Brain pericyte (primary cell): ENCODE results near the gene CYP17A1.
"Not testable (repeated sequence)": the region's sequence is repeated elsewhere in the genome, so short reads cannot be mapped to it uniquely, and the experiment has no call there.

Source experiments
- DNase-seq: peaks from one replicate; pipeline ENCODE4 v3.0.0-alpha.2; 2012; ENCODE audit warnings: low read depth, low spot score

CYP17A1 gene

GRCh38 chr10:102837230-102837721 lies at the start of gene CYP17A1:
Gene CYP17A1, minus strand, starts transcription at chr10:102837413. Its CDS starts 52 bp downstream, at chr10:102837361.
- no peak for DNase-seq

GRCh38 chr10:102880256-102880655 lies 43.0 kb upstream of the CYP17A1 start:
- DNase-seq, result no peak

DNA sequence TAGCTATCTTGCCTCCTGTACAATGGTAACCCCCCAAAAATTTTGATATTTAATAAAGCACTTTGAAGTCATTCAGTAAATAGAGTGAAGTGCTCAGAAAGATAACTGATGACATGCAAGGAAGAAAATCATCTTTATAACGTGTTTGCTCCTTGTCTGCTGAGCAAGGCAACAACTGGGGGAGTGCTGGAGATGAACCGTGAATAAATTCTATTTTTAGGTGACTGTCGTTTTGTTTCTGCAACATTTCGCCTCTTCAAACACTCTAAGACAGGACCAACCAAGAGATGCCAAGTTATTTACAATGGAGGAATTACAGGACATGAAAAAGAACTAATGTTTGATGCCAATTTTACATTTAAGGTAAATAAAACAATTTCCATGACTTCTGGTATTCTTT lies 41.4 kb upstream of the CYP17A1 start:
- DNase-seq, result no peak

GRCh38 chr10:102876747-102877153 lies 39.5 kb upstream of the CYP17A1 start:
- no peak for DNase-seq

GRCh38 chr10:102872163-102872562 lies 35.0 kb upstream of the CYP17A1 start:
- no peak for DNase-seq

DNA sequence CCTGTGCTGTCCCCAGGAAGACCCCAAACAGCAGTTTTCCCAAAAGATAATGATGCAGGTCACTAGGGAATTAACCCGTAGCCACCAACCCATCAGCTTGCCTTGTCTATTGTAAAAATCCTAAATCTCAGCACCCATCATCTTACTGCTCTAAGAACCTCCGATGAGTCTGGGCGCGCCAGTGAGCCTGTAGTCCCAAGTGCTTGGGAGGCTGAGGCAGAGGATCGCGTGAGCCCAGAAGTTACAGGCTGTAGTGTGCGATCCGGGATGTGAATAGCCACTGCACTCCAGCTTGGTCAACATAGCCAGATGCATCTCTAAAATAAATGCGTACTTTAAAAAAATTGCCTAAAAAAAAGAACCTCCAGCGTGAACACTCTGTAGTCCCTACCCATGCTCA lies 33.0 kb upstream of the CYP17A1 start:
- DNase-seq, result no peak

DNA sequence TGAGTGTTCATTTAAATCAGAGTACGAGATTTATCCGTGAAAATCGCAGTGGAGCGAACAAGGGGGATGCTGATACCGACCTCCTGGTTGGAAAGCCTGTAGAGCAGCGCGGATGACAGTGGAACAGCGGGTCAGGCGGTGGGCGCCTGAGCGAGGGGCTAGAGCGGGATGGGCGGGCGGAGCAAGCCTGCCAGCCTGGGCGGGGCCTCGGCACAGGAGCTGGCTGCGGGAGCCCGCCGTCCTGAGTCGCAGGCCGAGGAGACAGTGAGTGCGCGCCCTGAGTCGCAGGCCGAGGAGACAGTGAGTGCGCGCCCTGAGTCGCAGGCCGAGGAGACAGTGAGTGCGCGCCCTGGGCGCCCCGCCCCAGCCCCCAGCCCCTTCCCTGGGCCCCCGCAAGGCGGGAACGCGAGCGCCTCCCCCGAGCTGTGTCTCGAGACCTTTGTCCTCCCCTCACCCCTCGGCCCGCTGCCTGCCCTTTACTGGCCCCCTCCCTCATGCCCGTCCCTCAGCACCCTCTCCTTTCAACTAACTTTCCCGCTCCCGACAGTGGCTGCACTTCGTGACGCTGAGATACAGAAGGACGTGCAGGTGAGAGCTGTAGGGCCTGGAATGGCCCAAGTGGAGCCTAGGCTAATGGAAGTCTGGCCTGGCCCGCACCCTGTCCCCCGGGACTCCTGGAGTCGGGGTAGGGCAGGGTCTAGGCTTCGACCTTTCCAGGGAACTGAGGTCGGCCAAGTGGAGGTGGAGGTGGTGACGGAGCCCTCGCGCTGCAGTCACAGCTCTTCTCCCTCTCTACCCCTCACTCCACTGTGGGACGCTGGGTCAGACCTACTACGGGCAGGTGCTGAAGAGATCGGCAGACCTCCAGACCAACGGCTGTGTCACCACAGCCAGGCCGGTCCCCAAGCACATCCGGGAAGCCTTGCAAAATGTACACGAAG lies 32.3 kb upstream of the CYP17A1 start, which contains the start of gene AS3MT:
Gene AS3MT (plus strand): TSS at position 213 of the 941 bp plus-strand sequence. CDS start 123 bp downstream, at position 336.
- no peak for DNase-seq

- DNase-seq, result no peak
These were observed 31.7 kb upstream of the CYP17A1 start for GRCh38 chr10:102868911-102869257.

DNA sequence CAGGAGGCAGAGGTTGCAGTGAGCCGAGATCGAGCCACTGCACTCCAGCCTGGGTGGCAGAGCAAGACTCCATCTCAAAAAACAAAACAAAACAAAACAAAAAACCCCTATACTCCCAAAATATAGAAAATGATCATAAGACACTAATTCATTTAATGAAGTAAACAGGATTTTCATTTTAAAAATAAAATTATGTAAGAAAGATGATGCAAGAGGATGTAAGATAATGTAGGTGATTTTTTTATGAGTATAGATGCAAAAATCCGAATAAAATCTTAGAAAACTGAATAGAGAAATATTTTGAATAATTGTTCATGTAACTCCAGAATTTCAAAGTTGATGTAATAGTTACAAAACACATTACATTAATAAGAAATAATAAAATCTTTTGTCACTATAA lies 28.4 kb upstream of the CYP17A1 start:
- no peak for DNase-seq

- no peak for DNase-seq
These were observed 26.4 kb upstream of the CYP17A1 start for GRCh38 chr10:102863660-102864059.

DNA sequence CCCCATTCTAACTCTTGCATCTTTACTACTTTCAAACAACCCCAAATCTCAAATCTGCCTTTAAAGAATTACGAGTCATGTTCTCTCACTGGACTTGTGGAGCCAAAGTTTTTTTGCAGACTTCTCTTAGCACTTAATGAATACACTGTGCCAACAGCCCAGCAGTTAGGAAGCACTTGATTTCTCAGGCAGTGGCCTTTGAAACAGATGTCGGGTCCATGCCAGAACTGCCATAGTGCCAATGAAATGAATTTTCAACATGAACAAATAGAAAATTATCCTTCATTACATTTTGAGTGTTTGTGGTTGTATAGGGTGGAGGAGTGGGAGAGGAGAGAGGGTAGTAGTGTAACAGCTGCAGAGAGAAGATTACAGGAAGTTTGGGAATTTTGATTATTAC lies 22.7 kb upstream of the CYP17A1 start:
- no peak for DNase-seq

GRCh38 chr10:102856758-102857424 lies 19.7 kb upstream of the CYP17A1 start:
- no peak for DNase-seq

GRCh38 chr10:102855731-102856436 lies 18.7 kb upstream of the CYP17A1 start:
- DNase-seq, result peak; percentile 86

GRCh38 chr10:102853237-102853636 lies 16.0 kb upstream of the CYP17A1 start:
- DNase-seq, result not testable (repeated sequence)

DNA sequence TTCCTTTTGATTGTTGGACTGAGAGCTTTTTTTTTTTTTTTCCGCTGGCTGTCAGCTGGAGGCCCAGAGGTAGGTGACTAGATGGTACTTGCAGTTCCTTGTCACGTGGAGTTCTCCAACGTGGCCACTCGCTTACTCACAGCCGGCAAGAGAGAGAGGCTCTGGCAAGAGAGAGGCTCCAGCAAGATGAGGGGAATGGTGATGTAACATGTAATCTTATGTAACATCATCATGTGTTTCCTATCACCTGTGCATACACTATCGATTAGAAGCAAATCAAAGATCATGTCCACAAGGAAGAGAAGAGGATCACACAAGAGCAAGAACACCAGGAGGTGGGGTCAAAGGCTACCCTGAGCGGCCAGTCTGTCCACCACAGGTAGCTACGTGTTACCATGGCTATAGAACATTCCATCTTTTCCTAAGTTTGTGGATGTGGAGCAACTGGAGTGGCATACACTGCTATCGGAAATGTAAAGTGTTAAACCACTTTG lies 12.9 kb upstream of the CYP17A1 start:
- DNase-seq, result no peak

DNA sequence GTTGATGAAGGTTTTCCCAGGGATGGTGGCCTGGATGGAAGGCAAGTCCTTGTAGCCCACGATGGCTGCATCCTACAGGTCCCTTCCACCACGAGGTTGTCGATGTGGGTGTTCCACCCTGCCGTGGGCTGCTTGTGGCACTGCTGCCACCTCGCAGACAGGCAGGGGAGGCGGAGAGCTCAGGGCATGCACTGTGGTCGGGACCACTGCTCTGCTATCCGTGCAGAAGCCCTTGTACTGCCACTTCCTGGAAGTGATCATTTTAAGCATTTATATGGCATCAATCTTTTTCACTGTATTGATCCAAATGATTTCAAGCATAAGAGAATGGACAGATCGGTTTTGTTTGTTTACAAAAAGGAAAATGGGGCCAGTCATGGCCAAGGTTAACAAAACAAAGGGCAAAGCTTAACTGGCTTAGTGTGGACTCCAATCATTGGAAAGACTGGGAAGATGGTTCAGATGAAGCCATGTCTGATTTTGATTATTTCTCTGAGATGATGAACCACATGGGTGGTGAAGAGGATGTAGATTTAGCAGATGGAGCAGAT lies 8.2 kb upstream of the CYP17A1 start:
- DNase-seq, result no peak

DNA sequence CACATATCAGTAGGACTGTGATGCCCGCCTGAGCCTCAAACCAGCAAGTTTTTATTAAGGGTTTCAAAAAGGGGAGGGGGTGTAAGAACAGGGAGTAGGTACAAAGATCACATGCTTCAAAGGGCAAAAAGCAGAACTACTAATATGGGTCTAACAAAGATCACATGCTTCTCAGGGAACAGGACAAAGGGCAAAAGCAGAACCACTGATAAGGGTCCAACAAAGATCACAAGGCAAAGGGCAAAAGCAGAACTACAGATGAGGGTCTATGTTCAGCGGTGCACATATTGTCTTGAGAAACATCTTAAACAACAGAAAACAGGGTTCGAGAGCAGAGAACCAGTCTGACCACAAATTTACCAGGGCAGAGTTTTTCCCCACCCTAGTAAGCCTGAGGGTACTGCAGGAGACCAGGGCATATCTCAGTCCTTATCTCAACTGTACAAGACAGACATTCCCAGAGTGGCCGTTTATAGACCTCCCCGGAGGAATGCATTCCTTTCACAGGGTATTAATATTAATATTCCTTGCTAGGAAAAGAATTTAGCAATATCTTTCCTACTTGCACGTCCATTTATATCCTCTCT lies 7.1 kb upstream of the CYP17A1 start:
- DNase-seq, result not testable (repeated sequence)

DNA sequence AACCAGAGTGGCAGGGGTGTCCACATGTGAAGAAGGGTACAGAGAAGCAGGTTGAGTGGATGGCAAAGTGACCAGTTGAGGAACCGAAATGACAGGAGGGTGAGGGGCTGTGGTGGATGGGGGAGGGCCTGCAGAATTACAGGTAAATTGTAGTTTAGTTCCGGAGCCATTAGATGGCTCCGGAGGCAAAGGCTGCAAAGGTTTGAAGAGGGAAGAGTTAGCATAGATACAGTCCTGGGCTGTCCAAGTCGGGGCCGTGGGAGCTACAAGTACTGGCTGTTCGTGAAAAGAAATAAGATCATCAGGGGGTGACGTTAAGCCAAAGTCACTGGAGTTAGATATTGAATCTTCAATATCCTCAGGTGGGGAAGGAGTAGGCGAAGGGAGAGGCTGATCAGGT lies 5.9 kb upstream of the CYP17A1 start:
- not testable (repeated sequence) for DNase-seq

DNA sequence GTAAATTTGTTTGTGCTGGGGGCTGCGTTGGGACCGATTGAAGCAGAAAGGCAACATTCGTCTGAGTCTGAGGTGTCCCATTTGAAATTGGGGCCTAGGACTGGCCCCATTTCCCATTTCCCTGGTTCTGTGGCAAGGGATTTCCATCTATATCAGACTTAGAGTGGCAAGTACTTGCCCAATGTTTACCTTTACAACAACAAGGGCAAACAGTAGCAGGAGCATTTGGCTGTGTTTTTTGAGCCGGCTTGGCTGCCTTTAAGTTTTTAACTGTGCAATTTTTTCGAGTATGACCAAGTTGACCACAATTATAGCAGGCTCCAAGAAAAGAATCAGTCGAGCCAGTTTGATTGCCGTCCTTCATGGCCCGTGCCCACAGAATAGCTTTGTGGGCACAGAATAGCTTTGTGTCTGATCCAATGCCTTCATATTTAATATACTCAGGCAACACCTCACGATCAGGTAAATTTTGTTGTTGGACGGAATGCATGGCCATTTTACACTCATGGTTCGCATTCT lies 4.7 kb upstream of the CYP17A1 start:
- no peak for DNase-seq

GRCh38 chr10:102838276-102838927 lies 1.2 kb upstream of the CYP17A1 start:
- DNase-seq, result not testable (repeated sequence)
